GM21529 (cell line): ENCODE results near the gene CCL19.

Experiments used
- ATAC-seq: cut with Tn5 transposase; IDR thresholded peaks from one replicate; pipeline ENCODE4 v1.9.1; 2021; ENCODE audit not compliant: unreplicated experiment

The CCL19 gene

GRCh38 chr9:34701023-34701768 lies 10.1 kb upstream of the CCL19 start:
- ATAC-seq, result peak; percentile 71

GRCh38 chr9:34694811-34695210 lies 3.7 kb upstream of the CCL19 start:
- no peak for ATAC-seq

GRCh38 chr9:34693560-34693959 lies 2.5 kb upstream of the CCL19 start:
- no peak for ATAC-seq

GRCh38 chr9:34691936-34692315 lies 850 bp upstream of the CCL19 start:
- no peak for ATAC-seq

- ATAC-seq, result no peak
Observed at GRCh38 chr9:34689512-34689911, 1.6 kb downstream of the CCL19 start.

- no peak for ATAC-seq
Observed at GRCh38 chr9:34689116-34689470, 2.0 kb downstream of the CCL19 start.

GRCh38 chr9:34688329-34689115 lies 2.6 kb downstream of the CCL19 start:
- ATAC-seq, result no peak

- no peak for ATAC-seq
Observed at GRCh38 chr9:34687276-34688030, 3.6 kb downstream of the CCL19 start.

- ATAC-seq, result no peak
Observed at GRCh38 chr9:34686732-34687131, 4.3 kb downstream of the CCL19 start.

GRCh38 chr9:34686231-34686630 lies 4.8 kb downstream of the CCL19 start:
- no peak for ATAC-seq

GRCh38 chr9:34685591-34685990 lies 5.5 kb downstream of the CCL19 start:
- no peak for ATAC-seq

GRCh38 chr9:34684816-34685215 lies 6.3 kb downstream of the CCL19 start:
- no peak for ATAC-seq

- no peak for ATAC-seq
Observed at GRCh38 chr9:34684145-34684544, 6.9 kb downstream of the CCL19 start.

- ATAC-seq, result no peak
Observed at GRCh38 chr9:34675869-34676268, 15.2 kb downstream of the CCL19 start.

GRCh38 chr9:34675048-34675714 lies 15.9 kb downstream of the CCL19 start:
- peak; percentile 74 for ATAC-seq

GRCh38 chr9:34674440-34674839 lies 16.6 kb downstream of the CCL19 start:
- ATAC-seq, result no peak

GRCh38 chr9:34671307-34671706 lies 19.8 kb downstream of the CCL19 start:
- ATAC-seq, result no peak

GRCh38 chr9:34669809-34670562 lies 21.1 kb downstream of the CCL19 start:
- no peak for ATAC-seq

- ATAC-seq, result peak; percentile 75
Observed at GRCh38 chr9:34665381-34666250, 25.5 kb downstream of the CCL19 start.

GRCh38 chr9:34665067-34665380 lies 26.1 kb downstream of the CCL19 start:
- ATAC-seq, result peak; percentile 18
